NCI-H526 treated with DMSO at 0.1 percent for 48 hours (cell line): ENCODE data around the gene ZMIZ1.
"Not testable (repeated sequence)": the region's sequence is repeated elsewhere in the genome, so short reads cannot be mapped to it uniquely, and the experiment has no call there.

Source experiments
- DNase-seq: peaks from one replicate; lab custom pipeline; 2025; lab: John Stamatoyannopoulos, UW

ZMIZ1 gene

GRCh38 chr10:79323602-79324001 lies 254.8 kb downstream of the ZMIZ1 start:
- no peak for DNase-seq

GRCh38 chr10:79324032-79324695 lies 255.4 kb downstream of the ZMIZ1 start:
- DNase-seq: no peak

DNA sequence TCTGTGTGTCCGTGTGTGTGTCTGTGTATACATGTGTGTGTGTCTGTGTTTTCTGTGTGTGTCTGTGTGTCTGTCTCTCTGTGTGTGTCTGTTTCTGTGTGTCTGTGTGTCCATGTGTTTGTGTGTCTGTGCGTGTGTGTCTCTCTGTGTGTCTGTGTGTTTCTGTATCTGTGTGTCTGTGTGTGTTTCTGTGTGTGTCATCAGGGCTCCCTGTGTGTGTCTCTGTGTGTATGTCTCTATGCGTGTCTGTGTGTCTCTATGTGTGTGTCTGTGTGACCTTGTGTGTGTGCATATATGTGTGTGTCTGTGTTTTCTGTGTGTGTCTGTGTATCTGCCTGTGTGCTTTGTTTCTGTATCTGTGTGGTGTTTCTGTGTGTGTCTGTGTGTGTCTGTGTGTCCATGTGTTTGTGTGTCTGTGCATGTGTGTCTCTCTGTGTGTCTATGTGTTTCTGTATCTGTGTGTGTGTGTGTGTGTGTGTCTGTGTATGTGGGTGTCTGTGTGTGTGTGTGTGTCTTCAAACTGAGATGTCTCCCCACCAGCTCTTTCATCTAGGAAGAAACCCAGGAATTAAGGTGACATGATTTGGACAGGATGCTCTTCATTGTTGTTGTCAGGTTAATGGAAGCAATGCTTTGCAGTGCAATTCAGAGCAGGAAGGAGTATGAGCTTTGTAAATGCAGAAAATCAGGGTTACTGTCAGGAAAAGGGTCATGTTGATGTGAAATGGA lies 257.8 kb downstream of the ZMIZ1 start:
- DNase-seq: no peak

GRCh38 chr10:79327090-79327457 lies 258.3 kb downstream of the ZMIZ1 start:
- no peak for DNase-seq

GRCh38 chr10:79328147-79328701 lies 259.5 kb downstream of the ZMIZ1 start:
- DNase-seq: no peak

DNA sequence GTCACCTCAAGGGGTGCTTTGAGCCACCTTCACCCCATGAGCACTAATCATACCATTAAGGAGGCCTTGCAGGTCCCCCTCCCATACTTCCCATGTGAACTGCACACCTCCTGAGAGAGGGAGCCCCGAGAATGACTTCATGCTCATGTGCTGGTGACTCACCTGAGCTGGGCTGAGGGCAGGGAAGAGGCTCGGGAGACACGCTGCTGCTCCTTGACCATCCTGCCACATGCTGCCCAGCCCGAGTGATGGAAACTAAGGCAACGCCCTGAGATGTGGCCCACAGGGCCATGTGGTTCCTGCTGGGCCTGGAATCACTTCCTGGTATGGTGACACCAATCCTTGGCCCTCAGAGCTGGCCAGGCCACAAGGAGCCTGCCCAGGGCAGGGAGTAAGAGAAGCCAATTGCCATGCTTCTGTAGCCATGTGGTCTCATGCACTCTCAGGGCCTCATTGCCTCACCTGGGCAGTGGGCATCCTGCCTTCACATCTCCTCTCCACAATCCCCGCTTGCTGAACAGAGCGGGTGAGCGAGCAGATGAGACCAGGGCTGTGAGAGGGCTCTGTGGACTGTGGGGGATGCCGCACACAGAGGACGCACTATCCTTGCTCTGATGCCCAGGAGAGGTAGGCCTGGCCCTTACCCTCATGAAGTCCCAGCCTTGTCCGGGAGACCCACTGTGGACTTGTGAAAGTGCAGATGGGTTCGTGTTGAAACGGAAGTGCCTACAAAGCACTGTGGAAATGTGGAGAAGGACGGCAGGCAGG lies 260.2 kb downstream of the ZMIZ1 start:
- no peak for DNase-seq

DNA sequence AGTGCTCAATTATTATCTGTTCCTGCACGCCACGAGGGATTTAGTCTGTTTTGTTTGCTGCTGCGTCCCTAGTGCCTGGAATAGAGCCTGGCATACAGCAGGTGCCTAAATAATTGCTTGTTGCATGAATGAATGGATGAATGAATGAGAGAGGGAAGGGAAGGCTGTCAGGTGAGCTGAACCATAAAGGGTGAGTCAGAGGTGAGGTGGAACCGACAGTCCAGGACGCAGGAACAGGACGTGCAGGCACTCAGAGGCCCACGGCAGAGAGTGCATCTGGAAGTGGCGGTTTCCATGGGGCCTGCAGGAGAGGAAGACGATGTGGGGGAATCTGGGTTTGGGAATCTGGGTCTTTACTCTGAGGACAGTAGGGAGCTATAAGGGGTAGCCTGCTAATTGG lies 260.8 kb downstream of the ZMIZ1 start:
- no peak for DNase-seq

- DNase-seq: no peak
Measured at GRCh38 chr10:79331226-79331625, 262.5 kb downstream of the ZMIZ1 start.

DNA sequence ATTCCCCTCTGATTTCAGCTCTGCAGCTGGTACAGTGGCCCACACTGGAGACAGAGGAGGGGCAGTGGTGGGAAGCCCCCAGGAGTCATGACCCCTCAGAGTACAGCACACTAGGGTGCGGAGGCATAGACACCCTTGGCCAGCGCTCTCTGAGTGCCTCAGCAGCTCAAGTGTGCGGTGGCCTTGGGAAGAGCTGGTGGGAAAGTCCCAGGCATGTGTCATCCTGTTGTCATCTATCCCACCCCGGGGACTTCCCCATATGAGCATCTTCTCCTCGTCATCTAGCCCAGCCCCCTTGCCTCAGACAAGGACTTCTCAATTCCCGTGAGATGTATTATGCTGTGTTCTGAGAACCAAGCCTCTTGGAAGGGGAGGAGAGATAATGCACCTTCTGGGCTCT lies 262.9 kb downstream of the ZMIZ1 start:
- no peak for DNase-seq

DNA sequence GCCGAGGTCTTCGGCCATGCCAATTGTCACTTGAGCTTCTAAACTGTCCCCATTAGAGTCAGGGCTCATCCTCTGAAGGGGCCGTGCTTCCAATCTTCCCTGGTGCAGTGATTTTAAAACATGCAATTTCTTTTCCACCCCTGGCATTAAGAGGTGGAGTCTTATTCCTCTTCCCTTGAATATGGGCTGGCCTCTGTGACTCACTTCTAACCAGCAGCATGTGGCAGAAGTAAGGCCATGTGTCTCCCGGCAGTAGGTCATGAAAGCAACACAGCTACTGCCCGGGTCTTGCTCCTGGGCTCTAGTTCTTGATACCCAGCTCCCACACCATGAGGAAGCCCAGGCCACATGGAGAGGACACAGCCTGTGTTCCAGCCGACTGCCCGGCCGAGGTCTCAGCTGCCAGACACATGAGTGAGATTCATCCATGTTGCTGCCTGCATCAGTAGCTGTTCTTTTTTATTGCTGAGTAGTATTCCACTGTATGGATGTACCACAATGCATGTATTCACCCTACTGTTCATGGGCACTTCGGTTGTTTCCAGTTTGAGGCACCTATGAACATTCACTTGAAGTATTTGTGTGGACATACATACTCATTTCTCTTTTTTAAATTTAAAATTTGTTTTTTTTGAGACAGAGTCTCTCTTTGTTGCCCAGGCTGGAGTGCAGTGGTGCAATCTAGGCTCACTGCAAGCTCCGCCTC lies 264.0 kb downstream of the ZMIZ1 start:
- not testable (repeated sequence) for DNase-seq

DNA sequence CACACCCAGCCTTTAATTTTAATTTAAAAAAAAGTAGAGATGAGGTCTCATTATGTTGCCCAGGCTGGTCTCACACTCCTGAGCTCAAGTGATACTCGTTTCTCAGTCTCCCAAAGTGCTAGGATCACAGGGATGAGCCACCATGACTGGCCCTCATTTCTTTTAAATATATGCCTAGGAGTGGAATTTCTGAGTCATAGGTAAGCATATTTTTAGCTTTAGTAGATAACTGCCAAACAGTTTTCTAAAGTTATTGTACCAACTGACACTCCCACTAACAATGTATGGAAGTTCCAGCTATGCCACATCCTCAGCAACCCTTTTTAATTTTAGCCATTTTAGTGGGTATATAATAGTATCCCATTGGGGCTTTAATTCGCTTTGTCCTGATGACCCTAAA lies 264.7 kb downstream of the ZMIZ1 start:
- no peak for DNase-seq

- DNase-seq: no peak
Measured at GRCh38 chr10:79334573-79334972, 265.8 kb downstream of the ZMIZ1 start.

DNA sequence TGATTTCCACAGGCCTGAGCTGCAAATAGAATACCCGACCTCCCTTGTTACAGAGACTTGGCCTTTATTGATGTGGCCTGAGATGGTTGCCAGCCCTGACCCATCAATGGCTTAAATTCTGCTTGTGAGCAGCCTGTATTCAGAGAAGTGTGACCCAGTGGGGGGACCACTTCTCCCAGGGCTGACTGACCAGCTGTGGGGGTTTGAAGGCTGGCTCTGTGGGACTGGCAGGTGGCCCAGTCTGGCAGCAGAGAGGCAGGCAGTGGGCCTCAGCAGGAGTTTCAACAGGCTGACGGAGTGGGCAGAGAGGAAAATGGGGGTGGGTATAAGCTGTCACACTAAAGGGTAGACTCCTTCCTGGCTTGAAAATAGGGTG lies 266.3 kb downstream of the ZMIZ1 start:
- no peak for DNase-seq

DNA sequence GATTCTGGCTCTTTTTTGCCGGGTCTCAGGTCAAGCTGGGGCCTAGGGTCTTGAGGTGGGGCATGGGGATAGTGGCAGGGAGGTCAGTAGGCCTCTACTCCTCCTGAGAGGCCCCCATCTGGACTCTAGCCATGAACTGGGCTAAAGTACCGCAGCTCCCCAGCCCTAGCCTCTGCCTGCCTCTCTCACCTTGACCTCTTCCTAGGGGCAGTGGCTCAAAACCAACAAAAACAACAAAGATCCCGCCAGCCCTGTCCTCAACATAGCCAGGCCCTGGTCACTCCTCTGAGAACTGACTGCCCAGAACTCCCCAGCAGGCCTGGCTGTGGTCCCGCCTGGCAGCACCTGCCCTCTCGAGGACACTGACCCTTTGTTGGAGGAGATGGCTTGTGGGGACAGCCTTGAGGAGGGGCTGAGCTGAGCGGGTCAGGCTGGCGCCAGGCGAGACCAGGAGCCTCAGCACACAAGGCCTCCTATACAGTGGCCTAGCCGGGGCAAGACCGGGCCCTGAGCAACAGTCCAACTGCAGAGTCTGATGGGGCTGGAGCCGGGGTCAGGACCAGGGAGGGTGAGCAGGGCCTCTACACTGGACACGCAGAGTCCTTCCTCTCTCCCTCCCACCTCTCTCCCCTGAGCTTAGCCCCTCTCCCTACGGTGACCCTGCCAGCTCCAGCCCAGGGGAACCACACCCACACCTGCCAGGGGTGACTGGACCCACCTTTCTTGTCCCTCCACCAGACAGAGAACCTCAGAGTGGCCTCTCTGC lies 266.9 kb downstream of the ZMIZ1 start:
- no peak for DNase-seq

GRCh38 chr10:79336276-79336675 lies 267.5 kb downstream of the ZMIZ1 start:
- no peak for DNase-seq

DNA sequence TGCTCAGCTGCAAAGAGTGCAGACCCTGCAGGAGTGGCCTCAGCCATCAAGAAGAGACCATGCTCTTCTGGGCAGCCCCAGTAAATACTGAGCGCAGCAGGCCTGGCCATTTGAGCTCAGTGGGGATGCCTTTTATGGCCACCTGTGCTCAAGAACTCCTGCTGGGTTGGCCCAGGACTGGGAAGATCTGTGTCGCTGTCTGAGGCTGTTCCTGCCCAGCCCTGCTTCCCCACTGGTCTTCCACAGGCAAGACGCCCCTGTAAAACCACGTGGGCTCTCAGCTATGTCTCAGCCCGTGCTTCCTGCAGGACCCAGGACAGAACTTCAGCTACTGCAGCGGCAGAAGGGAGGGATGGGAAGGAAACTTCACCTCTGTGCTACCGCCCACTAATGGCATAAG lies 268.0 kb downstream of the ZMIZ1 start:
- DNase-seq: no peak

DNA sequence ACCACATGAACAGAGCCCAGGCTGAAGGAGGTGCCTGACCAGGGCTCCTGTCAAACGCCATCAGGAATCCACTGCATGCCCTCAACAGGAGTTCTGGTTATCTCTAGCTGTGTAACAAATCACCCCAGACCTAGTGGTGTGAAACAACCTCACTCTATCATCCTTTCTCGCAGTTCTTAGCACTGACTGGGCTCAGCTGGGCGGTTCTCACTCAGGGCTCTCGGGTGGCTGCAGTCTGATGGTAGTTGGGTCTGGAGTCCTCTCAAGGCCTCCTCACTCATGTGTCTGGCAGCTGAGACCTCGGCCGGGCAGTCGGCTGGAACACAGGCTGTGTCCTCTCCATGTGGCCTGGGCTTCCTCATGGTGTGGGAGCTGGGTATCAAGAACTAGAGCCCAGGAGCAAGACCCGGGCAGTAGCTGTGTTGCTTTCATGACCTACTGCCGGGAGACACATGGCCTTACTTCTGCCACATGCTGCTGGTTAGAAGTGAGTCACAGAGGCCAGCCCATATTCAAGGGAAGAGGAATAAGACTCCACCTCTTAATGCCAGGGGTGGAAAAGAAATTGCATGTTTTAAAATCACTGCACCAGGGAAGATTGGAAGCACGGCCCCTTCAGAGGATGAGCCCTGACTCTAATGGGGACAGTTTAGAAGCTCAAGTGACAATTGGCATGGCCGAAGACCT lies 269.2 kb downstream of the ZMIZ1 start:
- DNase-seq: not testable (repeated sequence)

GRCh38 chr10:79339266-79339665 lies 270.5 kb downstream of the ZMIZ1 start:
- no peak for DNase-seq

- no peak for DNase-seq
Measured at GRCh38 chr10:79340646-79341244, 272.0 kb downstream of the ZMIZ1 start.

GRCh38 chr10:79342295-79342761 lies 273.6 kb downstream of the ZMIZ1 start:
- no peak for DNase-seq
